ENCODE data around the gene METTL4.

Gene METTL4

GRCh38 chr18:2495381-2495780 lies 75.9 kb downstream of the METTL4 start:
- in situ Hi-C loops (cut with MboI; ENCODE audit: low sequenced_read_pairs, unreplicated experiment) = no loop called here

GRCh38 chr18:2494921-2495320 lies 76.4 kb downstream of the METTL4 start:
- DNase-seq (ENCODE audit: low spot score) = no peak
- in situ Hi-C loops (cut with MboI; ENCODE audit: low sequenced_read_pairs, unreplicated experiment) = no loop called here
- no peak for TF ChIP-seq CTCF (IDR thresholded peaks at IDR 0.05; ENCODE audit: borderline replicate concordance, control extremely low read depth, extremely low read depth, insufficient read depth, missing control alignments)

More at GRCh38 chr18:2495381-2495780, 75.9 kb downstream of the METTL4 start:
- no peak for DNase-seq (ENCODE audit: low spot score)
- TF ChIP-seq CTCF (IDR thresholded peaks at IDR 0.05; ENCODE audit: borderline replicate concordance, control extremely low read depth, extremely low read depth, insufficient read depth, missing control alignments) = no peak
